H1 (cell line): ENCODE data around the gene TRAPPC2. TPM values are rescaled to one million over a fixed set of nuclear protein-coding genes. Genes with fewer than 3 reads are reported as not detected.

Experiments used
- CTCF ChIA-PET: fragments of 300-600 bp; sonication (Branson Sonifier 250); formaldehyde crosslinking; loops from one replicate; lab custom pipeline; 2021; ENCODE audit not compliant: partially characterized antibody; lab: Charles Lee
- POLR2A ChIA-PET: fragments of 300-600 bp; sonication (Branson Sonifier 250); formaldehyde crosslinking; loops from one replicate; lab custom pipeline; 2021; ENCODE audit warnings: inconsistent platforms; ENCODE audit not compliant: partially characterized antibody; lab: Charles Lee
- DNase-seq, 2 experiments: peaks; one replicate each; pipeline versions ENCODE4 v3.0.0 to v3.0.0-alpha.2; 2010 to 2022; ENCODE audit warnings: low spot score in 2 of 2, low read depth in 1 of 2, mixed read lengths in 1 of 2
- FAIRE-seq: peaks from 2 replicates; lab custom pipeline; 2011; peaks lifted over from hg19 to GRCh38; lab: Jason Lieb, UNC
- H2AFZ ChIP-seq: 2 replicates; pipeline ENCODE4 v1.8.1; 2012; ENCODE audit warnings: low read length, inconsistent platforms
- H2AK5ac ChIP-seq: 2 replicates; pipeline ENCODE4 v1.6.1; 2013; ENCODE audit warnings: low read depth, low read length
- H2BK120ac ChIP-seq: replicated peaks from 2 replicates; pipeline ENCODE3; 2013; ENCODE audit warnings: low read depth, low read length, inconsistent platforms
- H2BK12ac ChIP-seq: 2 replicates; pipeline ENCODE4 v1.6.1; 2013; ENCODE audit warnings: low read depth, low read length
- H2BK15ac ChIP-seq: 2 replicates; pipeline ENCODE4 v1.6.1; 2013; ENCODE audit warnings: low read length
- H2BK20ac ChIP-seq: 2 replicates; pipeline ENCODE4 v1.6.1; 2013; ENCODE audit warnings: low read length
- H2BK5ac ChIP-seq: 2 replicates; pipeline ENCODE4 v1.6.1; 2013; ENCODE audit warnings: low read depth, low read length
- H3K14ac ChIP-seq: 2 replicates; pipeline ENCODE4 v1.6.1; 2013; ENCODE audit warnings: inconsistent platforms; ENCODE audit not compliant: insufficient read length
- H3K18ac ChIP-seq: 2 replicates; pipeline ENCODE4 v1.6.1; 2013; ENCODE audit warnings: low read length; ENCODE audit errors: extremely low read depth
- H3K23ac ChIP-seq: 2 replicates; pipeline ENCODE4 v1.6.1; 2013; ENCODE audit warnings: inconsistent platforms; ENCODE audit not compliant: insufficient read length
- H3K23me2 ChIP-seq: 2 replicates; pipeline ENCODE4 v1.6.1; 2013; ENCODE audit warnings: low read depth, low read length
- H3K27ac ChIP-seq: 2 replicates; pipeline ENCODE4 v1.6.1; 2011; ENCODE audit warnings: low read depth, low read length, inconsistent platforms
- H3K27me3 ChIP-seq, 4 experiments: replicated peaks in 1 of 4; 1 replicate in 1 of 4; 2 replicates in 3 of 4; pipeline versions ENCODE4 v1.6.1 to v1.8.1; 2011 to 2013; ENCODE audit warnings: low read length in 3 of 4, mild to moderate bottlenecking in 3 of 4, inconsistent platforms in 2 of 4, mixed read lengths in 2 of 4, moderate library complexity in 1 of 4; ENCODE audit not compliant: control insufficient read depth in 3 of 4, insufficient read depth in 3 of 4; ENCODE audit errors: extremely low read depth in 1 of 4
- H3K36me3 ChIP-seq, 4 experiments: 2 replicates each; pipeline versions ENCODE4 v1.6.1 to v1.8.1; 2011 to 2013; ENCODE audit warnings: mild to moderate bottlenecking in 4 of 4, low read length in 3 of 4, moderate library complexity in 2 of 4, control low read depth in 1 of 4, inconsistent platforms in 1 of 4; ENCODE audit not compliant: insufficient read depth in 4 of 4, control insufficient read depth in 2 of 4
- H3K4ac ChIP-seq: replicated peaks from 2 replicates; pipeline ENCODE3; 2013; ENCODE audit warnings: low read length, low read depth, mixed read lengths, inconsistent platforms; ENCODE audit not compliant: insufficient read length
- H3K4me1 ChIP-seq, 4 experiments: replicated peaks in 1 of 4; 1 replicate in 1 of 4; 2 replicates in 3 of 4; pipeline versions ENCODE4 v1.6.1 to v1.8.1; 2011 to 2013; ENCODE audit warnings: low read length in 3 of 4, inconsistent platforms in 2 of 4, mixed read lengths in 1 of 4; ENCODE audit not compliant: insufficient read depth in 4 of 4, control insufficient read depth in 3 of 4
- H3K4me2 ChIP-seq, 2 experiments: 2 replicates each; pipeline versions ENCODE4 v1.6.1 to v1.8.1; 2011 to 2013; ENCODE audit warnings: low read depth in 2 of 2, low read length in 2 of 2, control low read depth in 1 of 2, inconsistent platforms in 1 of 2, mild to moderate bottlenecking in 1 of 2; ENCODE audit not compliant: insufficient read depth in 1 of 2
- H3K4me3 ChIP-seq, 4 experiments: fragments of 200-600, 300-600 bp in 1 of 4; sonication (generic), shearing (Covaris generic), sonication (Bioruptor Twin) in 1 of 4; 2 replicates each; pipeline versions ENCODE4 v1.5.1 to v1.8.1; 2011 to 2016; ENCODE audit warnings: low read length in 4 of 4, low read depth in 3 of 4, control low read depth in 2 of 4, inconsistent platforms in 2 of 4, mild to moderate bottlenecking in 2 of 4, mixed read lengths in 1 of 4, moderate library complexity in 1 of 4; ENCODE audit not compliant: insufficient read depth in 2 of 4; ENCODE audit errors: extremely low read depth in 1 of 4
- H3K56ac ChIP-seq: replicated peaks from 2 replicates; pipeline ENCODE3; 2013; ENCODE audit warnings: low read depth, mild to moderate bottlenecking, mixed read lengths, low read length, inconsistent platforms; ENCODE audit not compliant: insufficient read length
- H3K79me1 ChIP-seq: 2 replicates; pipeline ENCODE4 v1.6.1; 2013; ENCODE audit warnings: low read depth, low read length, control low read depth
- H3K79me2 ChIP-seq, 2 experiments: 2 replicates each; pipeline versions ENCODE4 v1.6.1 to v1.8.1; 2012 to 2013; ENCODE audit warnings: low read length in 2 of 2, mild to moderate bottlenecking in 2 of 2, inconsistent platforms in 1 of 2; ENCODE audit not compliant: insufficient read depth in 2 of 2, control insufficient read depth in 1 of 2
- H3K9ac ChIP-seq, 4 experiments: replicated peaks in 1 of 4; 1 replicate in 1 of 4; 2 replicates in 3 of 4; pipeline versions ENCODE4 v1.6.1 to v1.8.1; 2011 to 2013; ENCODE audit warnings: low read depth in 3 of 4, low read length in 3 of 4, control low read depth in 2 of 4, mild to moderate bottlenecking in 2 of 4, moderate library complexity in 2 of 4, inconsistent platforms in 1 of 4; ENCODE audit errors: extremely low read depth in 1 of 4
- H3K9me3 ChIP-seq, 2 experiments: 2 replicates each; pipeline versions ENCODE4 v1.6.1 to v1.8.1; 2012 to 2013; ENCODE audit warnings: mild to moderate bottlenecking in 2 of 2, moderate library complexity in 2 of 2, control low read depth in 1 of 2, inconsistent platforms in 1 of 2, low read depth in 1 of 2, low read length in 1 of 2, mixed read lengths in 1 of 2; ENCODE audit not compliant: insufficient read depth in 2 of 2
- H4K20me1 ChIP-seq, 2 experiments: replicated peaks in 1 of 2; 2 replicates each; pipeline versions ENCODE3 to v1.8.1; 2011 to 2013; ENCODE audit warnings: inconsistent platforms in 2 of 2, low read length in 2 of 2, mild to moderate bottlenecking in 1 of 2; ENCODE audit not compliant: insufficient read depth in 2 of 2, control insufficient read depth in 1 of 2
- H4K5ac ChIP-seq: 2 replicates; pipeline ENCODE4 v1.6.1; 2013; ENCODE audit warnings: low read length, low read depth, mixed read lengths, inconsistent platforms; ENCODE audit not compliant: insufficient read length
- H4K8ac ChIP-seq: 2 replicates; pipeline ENCODE4 v1.8.0; 2013; ENCODE audit warnings: mild to moderate bottlenecking, moderate library complexity, low read length, inconsistent platforms; ENCODE audit not compliant: insufficient read depth; ENCODE audit errors: extremely low read depth
- H4K91ac ChIP-seq: replicated peaks from 2 replicates; pipeline ENCODE3; 2013; ENCODE audit warnings: low read length, mixed read lengths, inconsistent platforms; ENCODE audit not compliant: insufficient read length
- TCF12 ChIP-seq: IDR thresholded peaks from 2 replicates; pipeline ENCODE4 v1.6.1; 2011; ENCODE audit warnings: low read depth, mild to moderate bottlenecking, low read length
- polyA plus RNA-seq, 7 experiments: library from polyadenylated mRNA; depleted of rRNA in 3 of 7; stranded (reverse) in 5 of 7; unstranded in 2 of 7; fragments of >200 nt in 5 of 7; fragments of 200-250 nt in 2 of 7; gene quantifications; 1 replicate in 5 of 7; 2 replicates in 1 of 7; 4 replicates in 1 of 7; pipeline versions ENCODE4 v1.2.1 to v1.2.3, GENCODE V29; 2011 to 2013; ENCODE audit warnings: missing spikeins in 2 of 7, mixed read lengths in 2 of 7
- total RNA-seq: library from RNA; stranded (reverse); fragmentation: NEBNext Ultra II Directional; extraction: Animal tissue kit (Norgen Biotek cat#: 25700); gene quantifications from 2 replicates; pipeline ENCODE4 v1.2.1, GENCODE V29; 2021

TRAPPC2 gene
- total and polyA plus RNA-seq, 2 of the 8 experiments (the other 6 are each of a cell fraction or from before 2014, with no cell fraction given) = 6.7 to 10.8 TPM

- no peak for FAIRE-seq
- H3K36me3 ChIP-seq = peaks cover 0 to 3% (median 0%) of the 10 kb centered on the region in 4 experiments; a peak in 4 of 8 replicates
- TF ChIP-seq TCF12 = no peak
Measured at GRCh38 chrX:13667919-13668318, 66.5 kb downstream of the TRAPPC2 start.

More at GRCh38 chrX:13667919-13668318, 66.5 kb downstream of the TRAPPC2 start:
- H3K14ac ChIP-seq = no peak overlapping the region
- ChIA-PET POLR2A (no interaction called here), CTCF (interaction anchor here (0.6 kb wide), 1 partner anchor 18 kb away, joined by 3 read pairs; no protein-coding TSS in a partner anchor)
- no peak overlapping the region for H3K4me3 ChIP-seq
- H3K9me3 ChIP-seq = no peaks in the 10 kb centered on the region
- no peak overlapping the region for H4K8ac ChIP-seq
- no peak overlapping the region for H2AFZ ChIP-seq
- H3K4me1 ChIP-seq = no peaks in the 10 kb centered on the region
- H2BK15ac ChIP-seq = no peak overlapping the region
- H3K23me2 ChIP-seq = no peaks in the 10 kb centered on the region
- H2BK120ac ChIP-seq = no peak overlapping the region
- no peak overlapping the region for H4K91ac ChIP-seq
- H3K4me2 ChIP-seq = no peak overlapping the region
- DNase-seq = no peak
- H2AK5ac ChIP-seq = no peak overlapping the region
- no peak overlapping the region for H2BK12ac ChIP-seq
- no peak overlapping the region for H3K9ac ChIP-seq
- H4K20me1 ChIP-seq = no peaks in the 10 kb centered on the region
- H3K23ac ChIP-seq = no peak overlapping the region
- H3K56ac ChIP-seq = no peak overlapping the region
- no peaks in the 10 kb centered on the region for H3K27me3 ChIP-seq
- H3K18ac ChIP-seq = no peak overlapping the region
- no peaks in the 10 kb centered on the region for H3K79me2 ChIP-seq
- no peak overlapping the region for H3K27ac ChIP-seq
- no peaks in the 10 kb centered on the region for H3K79me1 ChIP-seq
- H2BK20ac ChIP-seq = no peak overlapping the region
- no peak overlapping the region for H4K5ac ChIP-seq
- no peak overlapping the region for H2BK5ac ChIP-seq
- H3K4ac ChIP-seq = no peak overlapping the region
